Activated CD4-positive, alpha-beta memory T cell treated with anti-CD3 and anti-CD28 coated beads, Interleukin-2, amount 10 ng/mL, durations not matched to agents 7 days and 5 days (primary cell): Measurements from ENCODE around the gene KDM2B. TPM values are rescaled to one million over a fixed set of nuclear protein-coding genes. Genes with fewer than 3 reads are reported as not detected.

Experiments used
- CTCF ChIA-PET: fragments of 350-600 bp; sonication (Branson Sonifier 250); formaldehyde crosslinking; loops from one replicate; lab custom pipeline; 2021; ENCODE audit warnings: antibody characterized with exemption, inconsistent platforms; lab: Charles Lee
- POLR2A ChIA-PET: fragments of 350-600 bp; sonication (Branson Sonifier 250); formaldehyde crosslinking; loops from one replicate; lab custom pipeline; 2021; ENCODE audit warnings: antibody characterized with exemption; lab: Charles Lee
- DNase-seq: peaks from one replicate; pipeline ENCODE4 v3.0.0-alpha.2; 2020
- H3K27ac Mint-ChIP-seq: one replicate; pipeline ENCODE4 v1.8.0; 2021; ENCODE audit warnings: mild to moderate bottlenecking, mixed read lengths
- H3K27me3 Mint-ChIP-seq: one replicate; pipeline ENCODE4 v1.8.0; 2021; ENCODE audit warnings: mixed read lengths
- H3K36me3 Mint-ChIP-seq: one replicate; pipeline ENCODE4 v1.8.0; 2021; ENCODE audit warnings: low read depth, mixed read lengths
- H3K4me1 Mint-ChIP-seq: one replicate; pipeline ENCODE4 v1.8.0; 2021; ENCODE audit warnings: mixed read lengths
- H3K4me3 Mint-ChIP-seq: one replicate; pipeline ENCODE4 v1.8.0; 2021; ENCODE audit warnings: mild to moderate bottlenecking, mixed read lengths
- H3K9me3 Mint-ChIP-seq: one replicate; pipeline ENCODE4 v1.8.0; 2021; ENCODE audit warnings: mixed read lengths
- total RNA-seq, 2 experiments: library from RNA; stranded (reverse); gene quantifications; one replicate each; pipeline ENCODE4 v1.2.3, GENCODE V29; 2021

KDM2B gene
- total RNA-seq, 2 experiments from 2014 or later, result 59.8 to 62.6 TPM

- Mint-ChIP-seq H3K9me3 (no peaks in the 10 kb centered on the region), H3K4me3 (peak overlapping the region; percentile 50), H3K4me1 (peaks cover 36% of the 10 kb centered on the region), H3K27ac (no peak overlapping the region), H3K36me3 (peaks cover 7% of the 10 kb centered on the region), H3K27me3 (no peaks in the 10 kb centered on the region)
- ChIA-PET CTCF (interaction anchor here (1.2 kb wide), 1 partner anchor 31 kb away, joined by 3 read pairs; no protein-coding TSS in a partner anchor), POLR2A (interaction anchor here (1.3 to 6.5 kb wide), 3 partner anchors 7 to 183 kb away, joined by 4 to 104 read pairs (median 89); partner anchors contain the start of genes ORAI1 and RNF34)
- DNase-seq, result no peak
These were observed 1.9 kb upstream of the KDM2B start for GRCh38 chr12:121582583-121583333.

GRCh38 chr12:121581686-121582429 is 1.0 kb upstream of the KDM2B start:
- no peak for DNase-seq

GRCh38 chr12:121579981-121580868 is 598 bp downstream of the KDM2B start:
- CTCF ChIA-PET, result interaction anchor here (0.6 to 2.7 kb wide), 14 partner anchors 9 to 214 kb away, joined by 3 to 13 read pairs (median 6); partner anchors contain the start of genes MORN3, ORAI1 and RHOF
- peak overlapping the region; percentile 97 for H3K4me3 Mint-ChIP-seq
- peaks cover 14% of the 10 kb centered on the region for H3K36me3 Mint-ChIP-seq
- H3K4me1 Mint-ChIP-seq, result peaks cover 38% of the 10 kb centered on the region
- POLR2A ChIA-PET, result interaction anchor here (0.8 to 6.5 kb wide), 17 partner anchors 10 to 222 kb away, joined by 3 to 104 read pairs (median 5); partner anchors contain the start of genes ORAI1 and RNF34
- no peaks in the 10 kb centered on the region for H3K27me3 Mint-ChIP-seq
- no peaks in the 10 kb centered on the region for H3K9me3 Mint-ChIP-seq
- peak; percentile 80 for DNase-seq
- H3K27ac Mint-ChIP-seq, result peak overlapping the region; percentile 99

More at GRCh38 chr12:121581686-121582429, 1.0 kb upstream of the KDM2B start:
- POLR2A ChIA-PET, result interaction anchor here (0.9 to 6.5 kb wide), 9 partner anchors 8 to 209 kb away, joined by 3 to 104 read pairs (median 4); partner anchors contain the start of gene ORAI1
- CTCF ChIA-PET, result interaction anchor here (0.7 to 1.4 kb wide), 8 partner anchors 8 to 100 kb away, joined by 3 to 6 read pairs (median 3); partner anchors contain the start of gene MORN3
- H3K4me3 Mint-ChIP-seq, result peak overlapping the region; percentile 97
- peak overlapping the region; percentile 83 for H3K27ac Mint-ChIP-seq
- peaks cover 40% of the 10 kb centered on the region for H3K4me1 Mint-ChIP-seq
- no peaks in the 10 kb centered on the region for H3K27me3 Mint-ChIP-seq
- no peaks in the 10 kb centered on the region for H3K9me3 Mint-ChIP-seq
- peaks cover 7% of the 10 kb centered on the region for H3K36me3 Mint-ChIP-seq

GRCh38 chr12:121579190-121579791 is 1.5 kb downstream of the KDM2B start:
- peak overlapping the region; percentile 97 for H3K4me3 Mint-ChIP-seq
- ChIA-PET POLR2A (interaction anchor here (0.7 to 6.5 kb wide), 17 partner anchors 11 to 223 kb away, joined by 3 to 104 read pairs (median 5); partner anchors contain the start of genes ORAI1 and RNF34), CTCF (interaction anchor here (0.6 to 2.7 kb wide), 16 partner anchors 10 to 215 kb away, joined by 3 to 13 read pairs (median 6); partner anchors contain the start of genes ORAI1 and RHOF)
- H3K27me3 Mint-ChIP-seq, result no peaks in the 10 kb centered on the region
- peaks cover 38% of the 10 kb centered on the region for H3K4me1 Mint-ChIP-seq
- H3K9me3 Mint-ChIP-seq, result no peaks in the 10 kb centered on the region
- H3K36me3 Mint-ChIP-seq, result peaks cover 19% of the 10 kb centered on the region
- DNase-seq, result peak; percentile 44
- peak overlapping the region; percentile 99 for H3K27ac Mint-ChIP-seq

- peaks cover 23% of the 10 kb centered on the region for H3K36me3 Mint-ChIP-seq
- H3K27ac Mint-ChIP-seq, result peak overlapping the region; percentile 64
- DNase-seq, result no peak
- H3K9me3 Mint-ChIP-seq, result no peaks in the 10 kb centered on the region
- H3K4me1 Mint-ChIP-seq, result peaks cover 33% of the 10 kb centered on the region
- ChIA-PET CTCF (interaction anchor here (0.8 to 2.7 kb wide), 9 partner anchors 10 to 90 kb away, joined by 3 to 13 read pairs (median 6); partner anchors contain the start of gene ORAI1), POLR2A (interaction anchor here (0.7 to 6.5 kb wide), 16 partner anchors 12 to 224 kb away, joined by 3 to 104 read pairs (median 5); partner anchors contain the start of genes ORAI1 and RNF34)
- peak overlapping the region; percentile 97 for H3K4me3 Mint-ChIP-seq
- H3K27me3 Mint-ChIP-seq, result no peaks in the 10 kb centered on the region
These were observed 2.3 kb downstream of the KDM2B start for GRCh38 chr12:121578230-121579189.

- Mint-ChIP-seq H3K4me1 (peaks cover 29% of the 10 kb centered on the region), H3K36me3 (peaks cover 23% of the 10 kb centered on the region), H3K27me3 (no peaks in the 10 kb centered on the region), H3K9me3 (no peaks in the 10 kb centered on the region), H3K4me3 (peak overlapping the region; percentile 55), H3K27ac (no peak overlapping the region)
- ChIA-PET POLR2A (interaction anchor here (0.7 to 6.5 kb wide), 8 partner anchors 13 to 178 kb away, joined by 3 to 104 read pairs (median 4); partner anchors contain the start of gene RNF34), CTCF (interaction anchor here (0.8 to 3.9 kb wide), 6 partner anchors 12 to 91 kb away, joined by 3 to 13 read pairs (median 9); partner anchors contain the start of gene ORAI1)
- DNase-seq, result no peak
These were observed 3.2 kb downstream of the KDM2B start for GRCh38 chr12:121577443-121578180.

GRCh38 chr12:121576851-121577391 is 3.9 kb downstream of the KDM2B start:
- Mint-ChIP-seq H3K27me3 (no peaks in the 10 kb centered on the region), H3K9me3 (no peaks in the 10 kb centered on the region), H3K4me3 (peak overlapping the region; percentile 55), H3K4me1 (peaks cover 25% of the 10 kb centered on the region), H3K27ac (no peak overlapping the region), H3K36me3 (peaks cover 27% of the 10 kb centered on the region)
- ChIA-PET POLR2A (interaction anchor here (0.7 to 6.5 kb wide), 7 partner anchors 13 to 60 kb away, joined by 3 to 104 read pairs (median 4); no protein-coding TSS in a partner anchor), CTCF (interaction anchor here (0.8 to 3.9 kb wide), 4 partner anchors 13 to 91 kb away, joined by 3 to 12 read pairs (median 8); no protein-coding TSS in a partner anchor)
- no peak for DNase-seq

- Mint-ChIP-seq H3K27ac (no peak overlapping the region), H3K4me3 (no peak overlapping the region), H3K27me3 (no peaks in the 10 kb centered on the region), H3K4me1 (peaks cover 16% of the 10 kb centered on the region), H3K9me3 (no peaks in the 10 kb centered on the region), H3K36me3 (peaks cover 29% of the 10 kb centered on the region)
- POLR2A ChIA-PET, result interaction anchor here (0.8 to 6.5 kb wide), 6 partner anchors 14 to 61 kb away, joined by 3 to 104 read pairs (median 4); no protein-coding TSS in a partner anchor
- DNase-seq, result no peak
- CTCF ChIA-PET, result interaction anchor here (0.6 to 3.9 kb wide), 5 partner anchors 14 to 92 kb away, joined by 3 to 12 read pairs (median 6); no protein-coding TSS in a partner anchor
These were observed 4.7 kb downstream of the KDM2B start for GRCh38 chr12:121575952-121576625.

- Mint-ChIP-seq H3K9me3 (no peaks in the 10 kb centered on the region), H3K4me3 (no peak overlapping the region), H3K4me1 (peaks cover 11% of the 10 kb centered on the region), H3K27ac (no peak overlapping the region), H3K36me3 (peaks cover 36% of the 10 kb centered on the region), H3K27me3 (no peaks in the 10 kb centered on the region)
- DNase-seq, result no peak
- ChIA-PET POLR2A (interaction anchor here (1.4 to 1.6 kb wide), 3 partner anchors 15 to 50 kb away, joined by 3 to 6 read pairs (median 4); no protein-coding TSS in a partner anchor), CTCF (interaction anchor here (0.6 to 3.9 kb wide), 4 partner anchors 23 to 96 kb away, joined by 3 to 12 read pairs (median 4); no protein-coding TSS in a partner anchor)
These were observed 5.8 kb downstream of the KDM2B start for GRCh38 chr12:121575051-121575450.
